ENCODE measurements around the gene GLS. TPM values are rescaled to one million over a fixed set of nuclear protein-coding genes. Genes with fewer than 3 reads are reported as not detected.

GLS gene
- total and polyA plus RNA-seq, 11 donors: 19.1 to 94.5 (median 47.6) TPM

GRCh38 chr2:190942697-190943096 is 62.1 kb downstream of the GLS start:
- H3K36me3 ChIP-seq: peaks cover 0 to 5% (median 0%) of the 10 kb centered on the region in 9 donors
- no peak for DNase-seq
- WGBS, 4 donors: 96 to 99% (median 97%) methylated on average over 2 of the region's 2 CpGs
- H3K27ac ChIP-seq: no peak overlapping the region
- no peak for ATAC-seq
- H3K9me3 ChIP-seq: no peaks in the 10 kb centered on the region
- peaks cover 6 to 49% (median 30%) of the 10 kb centered on the region in 12 donors for H3K4me1 ChIP-seq
- TF ChIP-seq CTCF (IDR thresholded peaks at IDR 0.05) (no peak), POLR2A (IDR thresholded peaks at IDR 0.05) (no peak)
- no peaks in the 10 kb centered on the region for H3K27me3 ChIP-seq
- H3K4me3 ChIP-seq: no peak overlapping the region
- intact Hi-C loops (cut with DNase I): no loop called here

GRCh38 chr2:190943706-190944105 is 63.1 kb downstream of the GLS start:
- DNase-seq: no peak
- intact Hi-C loops (cut with DNase I): no loop called here

GRCh38 chr2:190947141-190947540 is 66.5 kb downstream of the GLS start:
- WGBS, 4 donors: 1 to 8% (median 4%) methylated on average over 1 of the region's 1 CpG
- Histone ChIP-seq H3K27ac (peak overlapping the region in 6 of 12 donors; percentile 16 to 66 (median 36)), H3K36me3 (no peaks in the 10 kb centered on the region), H3K9me3 (no peaks in the 10 kb centered on the region), H3K4me3 (no peak overlapping the region), H3K4me1 (peaks cover 6 to 39% (median 24%) of the 10 kb centered on the region in 12 donors), H3K27me3 (no peaks in the 10 kb centered on the region)
- ATAC-seq: no peak
- intact Hi-C loops (cut with DNase I): no loop called here
- DNase-seq: no peak
- no peak for TF ChIP-seq CTCF (IDR thresholded peaks at IDR 0.05)
- no peak for TF ChIP-seq POLR2A (IDR thresholded peaks at IDR 0.05)

More at GRCh38 chr2:190943706-190944105, 63.1 kb downstream of the GLS start:
- ATAC-seq: no peak
- Histone ChIP-seq H3K4me3 (no peak overlapping the region), H3K27ac (no peak overlapping the region), H3K36me3 (peaks cover 0 to 5% (median 0%) of the 10 kb centered on the region in 9 donors), H3K4me1 (peaks cover 5 to 50% (median 32%) of the 10 kb centered on the region in 12 donors), H3K27me3 (no peaks in the 10 kb centered on the region), H3K9me3 (no peaks in the 10 kb centered on the region)
- no peak for TF ChIP-seq CTCF (IDR thresholded peaks at IDR 0.05)
- no peak for TF ChIP-seq POLR2A (IDR thresholded peaks at IDR 0.05)
- WGBS, 4 donors: 71 to 88% (median 74%) methylated on average over 2 of the region's 2 CpGs

GRCh38 chr2:190947711-190948251 is 67.2 kb downstream of the GLS start:
- Histone ChIP-seq H3K36me3 (no peaks in the 10 kb centered on the region), H3K9me3 (no peaks in the 10 kb centered on the region), H3K4me1 (peaks cover 6 to 39% (median 24%) of the 10 kb centered on the region in 12 donors), H3K4me3 (peak overlapping the region in 5 of 12 donors; percentile 2 to 26 (median 11)), H3K27me3 (no peaks in the 10 kb centered on the region), H3K27ac (peak overlapping the region in 11 of 12 donors; percentile 2 to 66 (median 44))
- no peak for DNase-seq
- 6 to 23% (median 18%) methylated on average over 2 of the region's 2 CpGs for WGBS, 4 donors
- intact Hi-C loops (cut with DNase I): no loop called here
- peak; percentile 38 to 70 (median 66) for ATAC-seq
- TF ChIP-seq CTCF (IDR thresholded peaks at IDR 0.05) (peak in 3 of 12 donors; percentile 14 to 25 (median 20)), POLR2A (IDR thresholded peaks at IDR 0.05) (no peak)

All from heart left ventricle (tissue), 16 donors.